Liver (tissue), 3 donors: ENCODE data around the gene ASIC2.

Experiments used
- EGR1 ChIP-seq, 2 donors: IDR thresholded peaks; 2 replicates each; pipeline ENCODE4 v1.6.1; 2016 to 2018; ENCODE audit warnings: antibody characterized with exemption in 2 of 2, low read depth in 2 of 2
- NR2F2 ChIP-seq: IDR thresholded peaks from 2 replicates; pipeline ENCODE4 v1.6.1; 2016; ENCODE audit warnings: antibody characterized with exemption
- SP1 ChIP-seq: IDR thresholded peaks from 2 replicates; pipeline ENCODE4 v1.6.1; 2018; ENCODE audit warnings: antibody characterized with exemption, mild to moderate bottlenecking
- TAF1 ChIP-seq: conservative IDR thresholded peaks from 2 replicates; pipeline ENCODE4 v1.6.1; 2016; ENCODE audit warnings: antibody characterized with exemption, mild to moderate bottlenecking
- TF ChIP-seq, protein P1 (sequence below): fragments of 150-350 bp; IDR thresholded peaks from 2 replicates; pipeline ENCODE4 v1.5.1; 2017; ENCODE audit warnings: improper control_type of control experiment, low read depth, low read length; ENCODE audit not compliant: missing input control
- TF ChIP-seq, protein P2 (sequence below): IDR thresholded peaks from 2 replicates; pipeline ENCODE4 v1.6.1; 2016; ENCODE audit warnings: antibody characterized with exemption
- TF ChIP-seq, protein P3 (sequence below): IDR thresholded peaks from 2 replicates; pipeline ENCODE4 v1.6.1; 2016; ENCODE audit warnings: antibody characterized with exemption
- donor health status: healthy.
- donor health status: healthy.

DNA sequence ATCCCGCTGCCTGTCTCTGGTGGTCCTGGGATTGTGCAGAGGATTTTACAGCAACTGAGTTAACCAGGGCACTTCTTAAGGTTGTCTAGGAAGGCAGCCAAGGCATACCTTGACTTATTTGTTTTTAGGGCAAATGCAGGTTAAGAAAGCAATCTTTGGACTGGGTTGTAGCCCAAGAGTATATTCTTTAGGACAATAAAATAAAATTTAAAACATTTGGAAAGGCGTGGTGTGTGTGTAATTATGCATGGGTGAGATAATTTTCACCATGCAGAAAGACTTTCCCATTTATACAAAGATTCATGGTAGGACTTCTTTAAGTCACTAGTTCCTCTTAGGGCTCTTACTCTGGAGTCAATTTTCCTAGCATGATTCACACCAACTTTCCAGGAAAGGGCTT lies 208.3 kb downstream of the ASIC2 start:
- TF ChIP-seq SP1: no peak
- TF ChIP-seq EGR1 (IDR thresholded peaks at IDR 0.05; ENCODE audit: low read depth in 2 of 2): no peak
- TF ChIP-seq, protein P1, sequence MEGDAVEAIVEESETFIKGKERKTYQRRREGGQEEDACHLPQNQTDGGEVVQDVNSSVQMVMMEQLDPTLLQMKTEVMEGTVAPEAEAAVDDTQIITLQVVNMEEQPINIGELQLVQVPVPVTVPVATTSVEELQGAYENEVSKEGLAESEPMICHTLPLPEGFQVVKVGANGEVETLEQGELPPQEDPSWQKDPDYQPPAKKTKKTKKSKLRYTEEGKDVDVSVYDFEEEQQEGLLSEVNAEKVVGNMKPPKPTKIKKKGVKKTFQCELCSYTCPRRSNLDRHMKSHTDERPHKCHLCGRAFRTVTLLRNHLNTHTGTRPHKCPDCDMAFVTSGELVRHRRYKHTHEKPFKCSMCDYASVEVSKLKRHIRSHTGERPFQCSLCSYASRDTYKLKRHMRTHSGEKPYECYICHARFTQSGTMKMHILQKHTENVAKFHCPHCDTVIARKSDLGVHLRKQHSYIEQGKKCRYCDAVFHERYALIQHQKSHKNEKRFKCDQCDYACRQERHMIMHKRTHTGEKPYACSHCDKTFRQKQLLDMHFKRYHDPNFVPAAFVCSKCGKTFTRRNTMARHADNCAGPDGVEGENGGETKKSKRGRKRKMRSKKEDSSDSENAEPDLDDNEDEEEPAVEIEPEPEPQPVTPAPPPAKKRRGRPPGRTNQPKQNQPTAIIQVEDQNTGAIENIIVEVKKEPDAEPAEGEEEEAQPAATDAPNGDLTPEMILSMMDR: no peak
- TF ChIP-seq, protein P2, sequence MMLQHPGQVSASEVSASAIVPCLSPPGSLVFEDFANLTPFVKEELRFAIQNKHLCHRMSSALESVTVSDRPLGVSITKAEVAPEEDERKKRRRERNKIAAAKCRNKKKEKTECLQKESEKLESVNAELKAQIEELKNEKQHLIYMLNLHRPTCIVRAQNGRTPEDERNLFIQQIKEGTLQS: no peak
- TF ChIP-seq, protein P3, sequence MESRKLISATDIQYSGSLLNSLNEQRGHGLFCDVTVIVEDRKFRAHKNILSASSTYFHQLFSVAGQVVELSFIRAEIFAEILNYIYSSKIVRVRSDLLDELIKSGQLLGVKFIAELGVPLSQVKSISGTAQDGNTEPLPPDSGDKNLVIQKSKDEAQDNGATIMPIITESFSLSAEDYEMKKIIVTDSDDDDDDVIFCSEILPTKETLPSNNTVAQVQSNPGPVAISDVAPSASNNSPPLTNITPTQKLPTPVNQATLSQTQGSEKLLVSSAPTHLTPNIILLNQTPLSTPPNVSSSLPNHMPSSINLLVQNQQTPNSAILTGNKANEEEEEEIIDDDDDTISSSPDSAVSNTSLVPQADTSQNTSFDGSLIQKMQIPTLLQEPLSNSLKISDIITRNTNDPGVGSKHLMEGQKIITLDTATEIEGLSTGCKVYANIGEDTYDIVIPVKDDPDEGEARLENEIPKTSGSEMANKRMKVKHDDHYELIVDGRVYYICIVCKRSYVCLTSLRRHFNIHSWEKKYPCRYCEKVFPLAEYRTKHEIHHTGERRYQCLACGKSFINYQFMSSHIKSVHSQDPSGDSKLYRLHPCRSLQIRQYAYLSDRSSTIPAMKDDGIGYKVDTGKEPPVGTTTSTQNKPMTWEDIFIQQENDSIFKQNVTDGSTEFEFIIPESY: no peak
- TF ChIP-seq TAF1: no peak
- no peak for TF ChIP-seq NR2F2
